Measurements from ENCODE around the gene CTTNBP2.

Gene CTTNBP2

DNA sequence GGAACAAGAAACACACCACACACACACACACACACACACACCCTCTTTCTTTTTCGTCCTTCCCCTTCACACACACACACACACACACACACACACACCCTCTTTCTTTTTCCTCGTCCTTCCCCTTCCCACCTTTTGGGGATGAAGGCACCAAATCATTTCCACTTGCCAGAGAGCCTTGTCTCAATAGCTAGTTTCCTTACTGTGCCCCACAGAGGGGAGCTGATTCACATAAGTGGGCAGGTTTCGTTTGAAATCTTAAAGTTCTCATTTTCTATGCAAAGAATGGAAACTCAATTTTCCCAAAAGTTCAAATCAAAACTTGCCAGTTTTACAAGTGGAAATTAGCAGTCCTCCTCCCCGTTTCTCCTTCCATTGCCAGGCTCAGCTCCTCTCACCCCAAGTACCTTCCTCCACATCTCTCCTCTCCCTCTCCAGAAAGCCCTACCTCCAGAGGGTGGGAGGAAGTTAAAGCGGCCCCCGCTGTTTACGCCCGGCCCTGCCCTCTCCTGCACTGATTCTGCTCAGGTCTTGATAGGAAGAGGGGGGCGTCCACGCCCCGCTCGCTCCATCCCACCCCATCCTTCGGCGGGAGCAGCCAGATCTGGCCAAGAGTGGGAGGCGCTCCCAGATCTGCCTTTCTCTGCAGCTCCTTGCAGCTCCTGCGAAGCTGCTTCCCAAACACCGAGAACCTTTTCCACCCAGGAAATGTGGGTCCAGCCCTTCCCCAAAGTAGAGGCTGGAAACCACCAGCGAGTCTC is 1.3 kb downstream of the CTTNBP2 start:
- DNase-seq, result no peak

GRCh38 chr7:117871401-117871777 is 1.9 kb downstream of the CTTNBP2 start:
- no peak for DNase-seq

- DNase-seq, result no peak
Observed at GRCh38 chr7:117870448-117871130, 2.7 kb downstream of the CTTNBP2 start.

DNA sequence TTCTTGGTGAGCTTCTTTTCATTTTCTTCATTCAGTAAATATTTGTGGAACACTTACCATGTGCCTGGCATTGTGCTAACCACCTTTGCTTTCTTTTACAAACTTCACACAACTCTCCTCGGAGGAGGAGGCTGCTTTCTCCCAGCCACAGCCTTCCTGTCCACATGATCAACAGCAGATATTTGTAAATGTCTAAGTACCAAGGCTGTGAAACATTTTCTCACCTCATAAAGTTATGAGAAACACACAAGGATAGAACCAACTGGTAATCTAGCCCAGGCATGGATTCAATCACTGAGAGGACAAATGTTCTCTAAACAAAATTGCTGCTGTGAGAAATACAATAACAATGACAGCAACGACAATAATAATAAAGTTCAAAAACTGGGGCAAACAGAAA is 3.9 kb downstream of the CTTNBP2 start:
- DNase-seq, result no peak

- no peak for DNase-seq
Observed at GRCh38 chr7:117863618-117864017, 9.6 kb downstream of the CTTNBP2 start.

GRCh38 chr7:117862378-117862777 is 10.9 kb downstream of the CTTNBP2 start:
- DNase-seq, result no peak

DNA sequence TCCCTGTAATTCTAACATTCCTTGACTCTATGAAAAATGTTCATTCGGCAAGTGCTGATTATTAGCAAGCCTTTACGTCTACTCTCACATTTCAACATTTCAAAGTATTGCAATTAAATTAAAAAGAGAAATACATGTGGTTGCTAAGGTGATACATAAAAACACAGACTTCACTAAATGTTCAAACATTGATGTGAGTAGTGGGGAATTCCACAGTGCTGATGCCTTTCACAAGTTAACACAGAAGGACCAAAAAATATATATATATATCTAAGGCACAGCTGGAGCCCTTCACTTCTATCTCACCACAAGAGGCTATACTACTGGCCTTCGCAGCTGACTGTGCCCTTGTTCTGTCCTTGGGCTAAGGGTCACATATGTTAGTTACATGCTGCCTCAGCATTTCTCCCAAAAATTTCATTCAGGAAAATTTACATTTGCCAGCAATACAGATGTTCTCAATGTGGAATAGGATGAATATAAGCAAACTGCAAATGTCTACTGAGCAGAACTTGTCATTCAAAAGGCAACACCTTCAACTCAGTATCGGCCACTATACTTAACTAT is 13.9 kb downstream of the CTTNBP2 start:
- DNase-seq, result no peak

GRCh38 chr7:117858712-117859111 is 14.5 kb downstream of the CTTNBP2 start:
- DNase-seq, result no peak

GRCh38 chr7:117857718-117858117 is 15.5 kb downstream of the CTTNBP2 start:
- no peak for DNase-seq

DNA sequence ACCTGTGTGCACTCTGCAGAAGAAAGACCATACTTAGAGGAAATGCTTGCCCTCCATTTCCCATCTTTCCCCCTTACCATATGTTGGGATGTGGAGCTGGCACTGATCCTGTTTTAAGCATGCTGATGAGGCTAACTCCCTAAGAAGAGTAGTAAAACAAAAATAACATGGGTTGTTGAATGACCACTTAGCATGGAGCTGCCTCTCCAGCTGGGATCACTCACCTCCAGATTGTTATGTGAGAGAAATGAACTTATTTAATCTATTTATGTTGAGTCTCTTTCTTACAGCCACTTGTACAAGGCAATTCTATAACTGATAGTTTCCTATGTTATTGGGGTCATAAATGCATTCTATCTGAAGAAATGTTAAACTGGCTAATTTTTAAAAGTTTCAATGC is 17.0 kb downstream of the CTTNBP2 start:
- DNase-seq, result no peak

GRCh38 chr7:117854186-117854585 is 19.1 kb downstream of the CTTNBP2 start:
- no peak for DNase-seq

DNA sequence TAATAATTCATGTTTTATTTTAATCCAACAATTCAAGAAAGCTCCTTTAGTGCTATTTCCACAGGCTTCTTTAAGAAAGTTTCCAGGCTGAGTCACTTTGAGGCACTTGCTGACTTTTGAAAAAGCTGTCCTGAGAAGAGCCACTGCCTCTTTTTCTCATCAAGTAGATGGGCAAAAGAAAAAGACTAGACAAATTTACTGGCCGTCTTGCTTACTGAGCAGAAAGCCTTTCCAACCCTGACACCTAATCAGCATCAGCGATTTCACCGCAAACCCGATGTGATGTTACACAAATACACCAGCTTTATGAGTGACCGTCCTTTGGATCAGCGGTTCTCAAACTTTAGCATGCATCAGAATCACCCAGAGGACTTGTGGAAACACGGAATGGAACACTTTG is 24.3 kb downstream of the CTTNBP2 start:
- DNase-seq, result no peak

DNA sequence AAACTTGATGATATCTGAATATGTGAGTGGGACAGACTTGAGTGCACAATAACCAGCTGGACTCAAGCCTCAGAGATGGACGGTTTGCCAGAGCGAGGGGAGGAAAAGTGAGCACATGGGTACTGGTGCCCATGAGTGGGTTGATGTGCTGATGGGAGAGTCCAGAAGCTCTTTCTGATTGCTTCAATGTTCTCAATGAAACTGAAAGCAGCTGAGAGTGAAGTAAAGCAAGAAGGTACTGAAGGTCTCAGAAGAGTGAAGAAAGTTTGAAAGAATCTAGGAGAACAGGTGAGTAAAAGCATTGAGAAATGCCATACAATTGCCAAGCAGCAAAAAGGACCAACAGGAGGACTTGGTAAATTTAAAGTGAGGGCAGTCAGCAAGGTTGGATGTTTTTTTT is 28.6 kb downstream of the CTTNBP2 start:
- DNase-seq, result no peak

DNA sequence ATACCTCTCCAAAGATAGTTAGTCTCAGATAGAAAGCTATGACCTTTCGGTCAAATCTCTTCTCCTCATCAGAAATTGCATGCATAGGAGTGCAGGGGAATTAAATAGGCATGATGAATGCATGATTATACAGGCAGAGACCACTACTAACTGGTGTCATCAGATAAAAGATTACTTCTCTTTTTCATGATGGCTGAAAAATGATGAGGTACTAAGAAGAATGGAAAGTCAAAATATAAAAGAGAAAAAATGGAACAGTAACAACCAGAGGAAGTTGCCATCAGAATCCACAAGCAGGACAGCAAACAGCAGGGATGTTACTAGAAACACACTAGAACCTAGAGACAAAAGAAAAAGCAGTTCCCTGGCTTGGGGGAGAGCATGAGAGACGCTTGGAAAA is 31.6 kb downstream of the CTTNBP2 start:
- DNase-seq, result no peak

DNA sequence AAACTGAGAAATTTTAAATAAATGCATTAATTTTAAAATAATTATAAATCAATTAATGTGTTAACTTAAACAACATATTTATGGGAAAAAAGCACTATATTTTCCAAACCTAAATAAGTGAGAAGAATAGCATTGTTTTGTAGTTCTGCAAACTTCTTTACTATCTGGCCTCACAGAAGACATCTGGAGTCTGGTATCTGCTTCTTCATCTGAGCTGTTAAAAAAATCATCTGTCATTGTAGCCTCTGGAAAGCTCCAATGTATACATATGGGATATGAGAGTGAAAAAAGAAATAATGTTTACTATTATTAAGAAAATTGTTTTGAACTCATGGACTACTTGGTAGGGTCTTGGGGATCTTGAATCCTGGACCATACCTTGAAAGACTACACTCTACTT is 32.2 kb downstream of the CTTNBP2 start:
- DNase-seq, result no peak

DNA sequence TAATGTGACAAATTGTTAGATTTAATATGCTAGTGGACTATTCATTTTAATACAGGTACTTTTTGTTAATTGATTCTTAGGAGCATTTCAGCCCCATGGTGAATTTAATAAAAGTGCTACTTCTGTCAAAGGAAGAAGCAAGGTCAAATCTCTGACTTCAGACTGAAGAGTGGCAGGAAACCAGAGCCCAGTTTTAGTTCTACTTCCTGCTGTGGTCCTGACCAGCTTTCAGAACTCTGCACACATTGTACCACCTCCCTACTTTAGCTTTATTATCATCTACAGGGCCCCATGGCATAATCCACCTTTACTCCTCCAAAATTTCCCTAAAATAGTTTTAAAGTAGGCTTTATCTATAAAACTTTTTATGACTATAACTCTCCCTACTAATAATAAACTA is 33.7 kb downstream of the CTTNBP2 start:
- DNase-seq, result no peak

- no peak for DNase-seq
Observed at GRCh38 chr7:117837841-117838240, 35.4 kb downstream of the CTTNBP2 start.

- DNase-seq, result no peak
Observed at GRCh38 chr7:117835016-117835664, 38.1 kb downstream of the CTTNBP2 start.

DNA sequence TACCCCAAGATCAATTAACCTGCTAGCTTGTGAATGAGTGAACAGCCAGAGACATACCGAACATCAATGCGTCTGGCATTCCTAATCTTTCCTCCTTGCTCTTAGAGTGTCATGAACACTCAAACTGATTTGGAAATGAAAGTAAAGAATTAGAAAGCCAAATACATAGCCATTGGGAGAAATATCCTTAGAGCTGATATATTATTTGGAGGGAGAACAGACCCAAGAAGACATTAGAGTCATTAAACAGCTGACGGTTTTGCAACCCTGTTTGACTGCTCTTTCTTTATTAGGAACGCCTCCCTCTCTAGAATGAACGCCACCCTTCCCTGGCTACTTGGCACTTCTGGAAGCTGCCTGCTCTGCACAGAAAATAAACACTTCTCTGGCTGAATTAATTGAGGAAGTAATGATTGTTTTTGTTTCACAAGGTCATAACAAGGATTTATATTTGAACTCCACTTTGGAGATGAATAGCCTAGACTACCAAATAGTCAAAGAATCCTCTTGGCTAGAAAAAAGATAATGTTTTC is 42.8 kb downstream of the CTTNBP2 start:
- no peak for DNase-seq

GRCh38 chr7:117829450-117830117 is 43.7 kb downstream of the CTTNBP2 start:
- no peak for DNase-seq

- no peak for DNase-seq
Observed at GRCh38 chr7:117828825-117829224, 44.4 kb downstream of the CTTNBP2 start.

GRCh38 chr7:117827862-117828261 is 45.4 kb downstream of the CTTNBP2 start:
- DNase-seq, result no peak

DNA sequence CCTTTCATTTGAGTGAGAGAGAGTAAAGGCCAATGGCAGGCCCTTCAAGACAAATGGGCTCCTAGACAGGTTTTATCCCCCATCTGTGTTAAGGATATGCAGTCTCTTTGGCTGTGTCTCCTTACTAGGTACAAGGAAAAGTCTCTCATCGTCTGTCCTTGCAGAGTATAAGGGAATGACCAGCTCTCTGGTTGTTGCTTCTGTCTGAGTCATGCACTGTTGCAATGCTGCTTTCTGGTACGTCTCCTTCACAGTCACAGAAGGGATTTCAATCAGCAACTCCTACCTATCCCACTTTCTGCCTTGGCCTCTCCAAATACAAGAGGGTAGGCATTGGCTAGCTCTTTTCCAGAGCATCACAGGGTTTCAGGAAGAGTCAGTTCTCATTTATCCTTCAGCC is 48.1 kb downstream of the CTTNBP2 start:
- DNase-seq, result no peak
